Endodermal cell (in vitro differentiated cells): ENCODE results near the gene KCNMA1. TPM values are rescaled to one million over a fixed set of nuclear protein-coding genes. Genes with fewer than 3 reads are reported as not detected.

ENCODE experiments used
- DNase-seq: peaks from one replicate; pipeline ENCODE4 v3.0.0-alpha.2; 2017
- H3K27ac ChIP-seq: 2 replicates; pipeline ENCODE4 v1.5.1; 2013; ENCODE audit warnings: mild to moderate bottlenecking, low read depth, low read length, moderate library complexity
- H3K27me3 ChIP-seq: 2 replicates; pipeline ENCODE4 v1.6.1; 2013; ENCODE audit warnings: mild to moderate bottlenecking, low read length, moderate library complexity; ENCODE audit not compliant: insufficient read depth, control insufficient read depth, poor library complexity, severe bottlenecking
- H3K36me3 ChIP-seq: 2 replicates; pipeline ENCODE4 v1.7.0; 2013; ENCODE audit warnings: mild to moderate bottlenecking, low read length, moderate library complexity; ENCODE audit not compliant: control insufficient read depth, insufficient read depth
- H3K4me1 ChIP-seq: one replicate; pipeline ENCODE4 v1.7.0; 2013; ENCODE audit warnings: low read length; ENCODE audit not compliant: control insufficient read depth, insufficient read depth
- H3K4me3 ChIP-seq: 2 replicates; pipeline ENCODE4 v1.5.1; 2013; ENCODE audit warnings: mild to moderate bottlenecking, low read length, moderate library complexity
- H3K9ac ChIP-seq: 2 replicates; pipeline ENCODE4 v1.6.1; 2013; ENCODE audit warnings: mild to moderate bottlenecking, low read length, moderate library complexity; ENCODE audit not compliant: poor library complexity, severe bottlenecking; ENCODE audit errors: extremely low read depth
- H3K9me3 ChIP-seq: 2 replicates; pipeline ENCODE4 v1.6.1; 2013; ENCODE audit warnings: mild to moderate bottlenecking, low read length, moderate library complexity; ENCODE audit not compliant: control insufficient read depth
- H3K27ac Mint-ChIP-seq: 2 replicates; pipeline ENCODE4 v1.8.0; 2020; ENCODE audit warnings: mixed read lengths
- H3K27me3 Mint-ChIP-seq: 2 replicates; pipeline ENCODE4 v1.8.0; 2021; ENCODE audit warnings: mild to moderate bottlenecking, mixed read lengths; ENCODE audit not compliant: insufficient read depth
- H3K36me3 Mint-ChIP-seq: 2 replicates; pipeline ENCODE4 v1.8.0; 2020; ENCODE audit warnings: low read depth, mixed read lengths
- H3K4me1 Mint-ChIP-seq: 2 replicates; pipeline ENCODE4 v1.8.0; 2020; ENCODE audit warnings: mixed read lengths
- H3K4me3 Mint-ChIP-seq: 2 replicates; pipeline ENCODE4 v1.8.0; 2020; ENCODE audit warnings: mild to moderate bottlenecking, moderate library complexity, mixed read lengths
- H3K9me3 Mint-ChIP-seq: 2 replicates; pipeline ENCODE4 v1.8.0; 2020; ENCODE audit warnings: mild to moderate bottlenecking, mixed read lengths
- CTCF ChIP-seq: fragments of 200-600 bp; sonication (generic); conservative IDR thresholded peaks from 2 replicates; pipeline ENCODE4 v1.5.0; 2021; ENCODE audit warnings: antibody characterized with exemption, mild to moderate bottlenecking
- WGBS, 2 experiments: methylation state at CpG; one replicate each; pipeline versions ENCODE4 v1.1.5 to v1.1.7; 2013; ENCODE audit warnings: missing lambda C conversion rate in 2 of 2, mixed read lengths in 1 of 2; ENCODE audit not compliant: insufficient coverage in 1 of 2, insufficient read length in 1 of 2; 5-methylcytosine and 5-hydroxymethylcytosine counted together
- total RNA-seq, 2 donors: library from RNA; stranded (reverse); fragmentation: NEBNext Ultra II Directional in 1 of 2; extraction: Animal tissue kit (Norgen Biotek cat#: 25700) in 1 of 2; gene quantifications; 2 replicates in 1 of 2; 3 replicates in 1 of 2; pipeline ENCODE4 v1.2.1, GENCODE V29; 2021

KCNMA1 gene
- total RNA-seq, 2 donors from 2014 or later: 0.55 to 1.3 TPM

DNA sequence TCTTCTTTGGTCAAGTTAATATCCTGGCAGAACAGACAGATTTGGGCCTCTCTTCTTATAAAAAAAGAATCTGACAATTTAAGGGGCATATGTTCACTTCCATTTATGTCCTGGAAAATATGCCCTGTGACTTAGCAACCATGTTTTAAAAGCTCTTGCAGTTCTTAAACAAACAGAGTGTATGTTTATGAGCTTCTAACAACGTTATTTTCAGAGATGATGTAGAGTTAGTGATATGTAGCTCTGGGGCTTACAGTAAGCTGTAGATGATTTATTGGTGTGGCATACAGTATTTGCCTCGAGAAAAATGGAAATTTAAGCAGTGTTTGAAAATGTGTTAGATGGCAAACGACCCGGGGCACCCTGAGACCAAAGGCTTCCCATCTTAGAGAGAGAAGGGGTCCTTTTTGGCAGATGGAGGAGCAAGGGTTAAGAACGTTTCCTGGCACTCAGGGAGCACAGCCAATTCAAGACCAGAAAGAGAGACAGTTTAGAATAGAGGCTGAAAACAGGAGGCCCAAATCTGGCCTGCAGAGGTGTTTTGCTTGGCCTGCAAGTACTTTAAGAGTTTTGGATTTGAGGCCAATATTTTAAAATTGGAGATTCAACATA is 397.5 kb downstream of the KCNMA1 start:
- peaks cover 8% of the 10 kb centered on the region for H3K9me3 ChIP-seq
- TF ChIP-seq CTCF: no peak
- no peak overlapping the region for H3K4me3 ChIP-seq
- Mint-ChIP-seq H3K27ac (no peak overlapping the region), H3K4me1 (no peaks in the 10 kb centered on the region), H3K4me3 (no peak overlapping the region), H3K27me3 (peaks cover 23% of the 10 kb centered on the region), H3K9me3 (no peaks in the 10 kb centered on the region), H3K36me3 (no peaks in the 10 kb centered on the region)
- H3K4me1 ChIP-seq: no peaks in the 10 kb centered on the region
- H3K27me3 ChIP-seq: no peaks in the 10 kb centered on the region
- no peak for DNase-seq
- H3K36me3 ChIP-seq: no peaks in the 10 kb centered on the region
- 84 to 87% methylated on average over 5 of the region's 5 CpGs for WGBS, 2 experiments
- H3K27ac ChIP-seq: no peak overlapping the region
- H3K9ac ChIP-seq: no peak overlapping the region

DNA sequence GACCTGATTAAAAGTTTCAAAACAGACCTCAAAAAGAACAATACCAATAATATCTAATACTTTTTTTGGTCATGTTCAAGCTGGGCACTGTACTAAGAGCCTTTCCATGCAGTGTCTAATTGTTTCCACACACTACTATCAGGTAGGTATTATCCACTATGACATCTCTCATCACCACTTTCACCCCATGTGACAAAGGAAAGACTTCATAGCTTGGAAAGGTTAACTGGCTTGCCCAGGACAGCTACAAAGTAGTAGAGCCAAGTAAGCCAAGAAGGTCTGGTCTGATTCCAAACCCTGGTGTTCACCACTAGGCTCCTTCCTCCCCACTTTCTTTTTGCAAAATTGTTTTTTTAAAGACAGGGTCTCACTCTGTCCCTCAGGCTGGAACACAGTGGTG is 400.5 kb downstream of the KCNMA1 start:
- H3K27ac Mint-ChIP-seq: no peak overlapping the region
- TF ChIP-seq CTCF: no peak
- peaks cover 4% of the 10 kb centered on the region for H3K4me1 ChIP-seq
- no peaks in the 10 kb centered on the region for H3K4me1 Mint-ChIP-seq
- H3K36me3 ChIP-seq: no peaks in the 10 kb centered on the region
- no peaks in the 10 kb centered on the region for H3K36me3 Mint-ChIP-seq
- H3K27me3 Mint-ChIP-seq: peaks cover 4% of the 10 kb centered on the region
- H3K4me3 ChIP-seq: no peak overlapping the region
- H3K4me3 Mint-ChIP-seq: no peak overlapping the region
- no peak for DNase-seq
- H3K9me3 Mint-ChIP-seq: peaks cover 17% of the 10 kb centered on the region
- no peak overlapping the region for H3K9ac ChIP-seq
- no peak overlapping the region for H3K27ac ChIP-seq
- no peaks in the 10 kb centered on the region for H3K27me3 ChIP-seq
- H3K9me3 ChIP-seq: peaks cover 20% of the 10 kb centered on the region

DNA sequence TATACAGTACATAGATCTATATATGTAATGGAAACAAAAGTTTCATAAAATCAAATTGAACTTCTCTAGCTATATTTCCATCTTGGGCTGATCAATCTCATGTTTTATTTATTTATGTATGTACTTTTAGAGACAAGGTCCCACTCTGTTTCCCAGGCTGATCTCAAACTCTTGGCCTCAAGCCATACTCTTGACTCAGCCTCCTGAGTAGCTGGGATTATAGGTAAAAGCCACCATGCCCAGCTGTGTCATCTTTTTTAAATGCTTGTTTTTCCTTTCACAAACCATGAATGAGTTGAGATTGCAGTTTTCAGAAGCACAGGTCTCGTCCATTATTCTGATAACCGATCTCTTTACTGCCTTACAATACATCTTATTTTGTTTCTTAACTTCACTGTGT is 400.9 kb downstream of the KCNMA1 start:
- no peak for TF ChIP-seq CTCF
- Histone ChIP-seq H3K9ac (no peak overlapping the region), H3K9me3 (peaks cover 21% of the 10 kb centered on the region), H3K27ac (no peak overlapping the region), H3K4me1 (peaks cover 4% of the 10 kb centered on the region), H3K4me3 (no peak overlapping the region), H3K36me3 (no peaks in the 10 kb centered on the region), H3K27me3 (no peaks in the 10 kb centered on the region)
- Mint-ChIP-seq H3K27ac (no peak overlapping the region), H3K36me3 (no peaks in the 10 kb centered on the region), H3K4me1 (no peaks in the 10 kb centered on the region), H3K4me3 (no peak overlapping the region), H3K9me3 (peaks cover 19% of the 10 kb centered on the region), H3K27me3 (peaks cover 4% of the 10 kb centered on the region)
- no peak for DNase-seq
- WGBS, 2 experiments: 87 to 100% methylated on average over 1 to 2 of the region's 2 CpGs
